ENCODE results near the gene LSM4.

DNA sequence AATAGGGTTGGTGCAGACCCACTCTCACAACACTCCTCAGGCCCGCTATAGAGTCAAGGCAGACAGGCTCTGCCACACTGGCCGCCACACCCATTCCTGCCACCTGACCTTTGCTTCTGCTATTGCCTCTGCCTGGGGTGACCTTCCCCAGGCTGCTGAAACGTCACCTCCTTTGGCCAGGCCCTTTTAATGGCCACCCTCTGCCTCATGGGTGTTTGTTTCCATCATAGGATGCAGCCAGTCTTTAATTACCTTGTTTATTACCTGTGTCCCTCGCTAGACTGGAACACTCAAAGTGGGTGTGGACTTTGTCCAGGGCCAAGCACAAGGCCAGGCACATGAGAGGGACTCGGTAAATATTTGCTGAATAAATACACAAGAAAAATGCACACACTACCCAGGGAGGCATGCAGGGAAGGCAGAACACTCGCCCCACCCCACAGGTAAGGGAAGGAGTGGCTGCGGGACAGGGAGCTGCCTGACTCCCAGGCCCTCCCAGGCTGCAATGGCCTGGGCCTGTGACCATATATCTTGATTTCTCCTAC lies 3.2 kb downstream of the LSM4 start:
- TF ChIP-seq, protein P1, sequence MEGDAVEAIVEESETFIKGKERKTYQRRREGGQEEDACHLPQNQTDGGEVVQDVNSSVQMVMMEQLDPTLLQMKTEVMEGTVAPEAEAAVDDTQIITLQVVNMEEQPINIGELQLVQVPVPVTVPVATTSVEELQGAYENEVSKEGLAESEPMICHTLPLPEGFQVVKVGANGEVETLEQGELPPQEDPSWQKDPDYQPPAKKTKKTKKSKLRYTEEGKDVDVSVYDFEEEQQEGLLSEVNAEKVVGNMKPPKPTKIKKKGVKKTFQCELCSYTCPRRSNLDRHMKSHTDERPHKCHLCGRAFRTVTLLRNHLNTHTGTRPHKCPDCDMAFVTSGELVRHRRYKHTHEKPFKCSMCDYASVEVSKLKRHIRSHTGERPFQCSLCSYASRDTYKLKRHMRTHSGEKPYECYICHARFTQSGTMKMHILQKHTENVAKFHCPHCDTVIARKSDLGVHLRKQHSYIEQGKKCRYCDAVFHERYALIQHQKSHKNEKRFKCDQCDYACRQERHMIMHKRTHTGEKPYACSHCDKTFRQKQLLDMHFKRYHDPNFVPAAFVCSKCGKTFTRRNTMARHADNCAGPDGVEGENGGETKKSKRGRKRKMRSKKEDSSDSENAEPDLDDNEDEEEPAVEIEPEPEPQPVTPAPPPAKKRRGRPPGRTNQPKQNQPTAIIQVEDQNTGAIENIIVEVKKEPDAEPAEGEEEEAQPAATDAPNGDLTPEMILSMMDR (conservative IDR thresholded peaks at IDR 0.05 in 1 of 2, IDR thresholded peaks at IDR 0.05 in 1 of 2; ENCODE audit: low read depth in 1 of 2, low read length in 2 of 2): no peak
- TF ChIP-seq EZH2 (IDR thresholded peaks at IDR 0.05; ENCODE audit: low read length, missing control alignments): no peak

Measured in fibroblast of lung (primary cell).